Measurements from ENCODE around the gene APOBEC3G. TPM values are rescaled to one million over a fixed set of nuclear protein-coding genes. Genes with fewer than 3 reads are reported as not detected.
"Not testable (repeated sequence)": the region's sequence is repeated elsewhere in the genome, so short reads cannot be mapped to it uniquely, and the experiment has no call there.

APOBEC3G gene
- total RNA-seq (10 to 100 TPM in 1 of 10 donors, 1 to 10 TPM in 9; 1.9 to 17.7 (median 3.0) TPM), polyA plus RNA-seq (1 to 10 TPM; 3.1 to 5.6 TPM)
- long read RNA-seq, donor 1, partial matches to known transcripts = 1 of 3 reads
- long read RNA-seq, donor 1, other reads (novel, unspliced or antisense) = 0 of 3 reads
- long read RNA-seq, donor 2, partial matches to known transcripts = 0 of 4 reads
- long read RNA-seq, donor 2, other reads (novel, unspliced or antisense) = 0 of 4 reads
- long read RNA-seq, donor 3, transcript APOBEC3G-201 (8 exons, 1,834 nt) = major isoform, 9 of 9 reads
- long read RNA-seq, donor 3, partial matches to known transcripts = 0 of 9 reads
- long read RNA-seq, donor 3, other reads (novel, unspliced or antisense) = 0 of 9 reads

- intact Hi-C loops (cut with DNase I) = loop anchor here in 1 of 10 donors (10.0 kb wide), 1 partner anchor 72 kb away; no protein-coding TSS in a partner anchor
- not testable (repeated sequence) for H3K27me3 ChIP-seq, H3K9me3 ChIP-seq
- ATAC-seq = peak; percentile 84 to 94 (median 90)
- peak; percentile 54 to 62 for DNase-seq
- H3K4me1 ChIP-seq = peaks cover 0 to 12% (median 12%) of the 10 kb centered on the region in 9 donors
- H3K27ac ChIP-seq = peak within 1 kb of the TSS in 9 of 10 donors; percentile 74 to 94 (median 80)
- peaks cover 0 to 24% (median 0%) of the 10 kb centered on the region in 9 donors for H3K36me3 ChIP-seq
- H3K4me3 ChIP-seq = peak within 1 kb of the TSS; percentile 14 to 67 (median 58)
- WGBS, 2 donors = 16 to 20% methylated on average over 12 to 15 of the region's 17 CpGs
These were observed at the start of gene APOBEC3G for GRCh38 chr22:39077026-39077840. Gene APOBEC3G, plus strand, starts transcription at chr22:39077275. Its CDS starts 87 bp downstream, at chr22:39077362.

- H3K36me3 ChIP-seq = peaks cover 0 to 25% (median 0%) of the 10 kb centered on the region in 9 donors
- no peak overlapping the region for H3K4me3 ChIP-seq
- DNase-seq (no peak), ATAC-seq (no peak)
- H3K27ac ChIP-seq = no peak overlapping the region
- no peaks in the 10 kb centered on the region for H3K27me3 ChIP-seq
- no peaks in the 10 kb centered on the region for H3K9me3 ChIP-seq
- TF ChIP-seq CTCF (IDR thresholded peaks at IDR 0.05) = no peak
- H3K4me1 ChIP-seq = no peaks in the 10 kb centered on the region
- intact Hi-C loops (cut with DNase I) = no loop called here
- 87 to 92% methylated on average over 4 of the region's 4 CpGs for WGBS, 2 donors
These were observed 49.4 kb upstream of the APOBEC3G start for GRCh38 chr22:39027717-39028116.

- Histone ChIP-seq H3K4me3 (no peak overlapping the region), H3K27me3 (no peaks in the 10 kb centered on the region), H3K27ac (no peak overlapping the region), H3K9me3 (no peaks in the 10 kb centered on the region), H3K4me1 (no peaks in the 10 kb centered on the region), H3K36me3 (peaks cover 0 to 20% (median 0%) of the 10 kb centered on the region in 9 donors)
- no peak for ATAC-seq
- no peak for TF ChIP-seq CTCF (IDR thresholded peaks at IDR 0.05)
- 94 to 95% methylated on average over 11 of the region's 11 CpGs for WGBS, 2 donors
- no peak for DNase-seq
- intact Hi-C loops (cut with DNase I) = no loop called here
These were observed 48.8 kb upstream of the APOBEC3G start for GRCh38 chr22:39028281-39028680.

GRCh38 chr22:39029227-39029626 is 47.8 kb upstream of the APOBEC3G start:
- no peak overlapping the region for H3K4me3 ChIP-seq
- peaks cover 0 to 11% (median 0%) of the 10 kb centered on the region in 9 donors for H3K36me3 ChIP-seq
- ATAC-seq (no peak), DNase-seq (no peak)
- no peaks in the 10 kb centered on the region for H3K27me3 ChIP-seq
- 93 to 95% methylated on average over 13 of the region's 13 CpGs for whole genome bisulfite sequencing, 2 donors
- TF ChIP-seq CTCF (IDR thresholded peaks at IDR 0.05) = no peak
- no peaks in the 10 kb centered on the region for H3K4me1 ChIP-seq
- no peaks in the 10 kb centered on the region for H3K9me3 ChIP-seq
- intact Hi-C loops (cut with DNase I) = no loop called here
- no peak overlapping the region for H3K27ac ChIP-seq
